IMR-90 (cell line): ENCODE measurements around the gene RRAGD. TPM values are rescaled to one million over a fixed set of nuclear protein-coding genes. Genes with fewer than 3 reads are reported as not detected.

Experiments
- ATAC-seq: fragments of 200-7000 bp; cut with Tn5 transposase; 2 replicates; pipeline ENCODE4 v1.9.1; 2020; ENCODE audit warnings: low read depth, mild to moderate bottlenecking, moderate library complexity
- BruUV-seq: library from RNA; stranded (reverse); fragments of 400-500 nt; replicated peaks from 2 replicates; lab custom pipeline; 2021; lab: Mats Ljungman, UMichigan
- CTCF ChIA-PET: fragments of 300-600 bp; formaldehyde crosslinking; extraction: SDS; loops from one replicate; lab custom pipeline; 2021; ENCODE audit warnings: antibody characterized with exemption; lab: Yijun Ruan, JAX
- POLR2A ChIA-PET: fragments of 300-600 bp; sonication (Branson Sonifier 250); formaldehyde crosslinking; loops from one replicate; lab custom pipeline; 2022; ENCODE audit warnings: antibody characterized with exemption; ENCODE audit not compliant: unreplicated experiment; lab: Charles Lee
- DNase-seq: peaks from one replicate; pipeline ENCODE4 v3.0.0; 2013
- H2AFZ ChIP-seq: replicated peaks from 2 replicates; pipeline ENCODE3; 2013; ENCODE audit warnings: low read length, mild to moderate bottlenecking; ENCODE audit not compliant: poor library complexity
- H2AK5ac ChIP-seq: 2 replicates; pipeline ENCODE4 v1.6.1; 2013; ENCODE audit warnings: low read depth, low read length, inconsistent platforms
- H2AK9ac ChIP-seq: replicated peaks from 2 replicates; pipeline ENCODE3; 2013; ENCODE audit warnings: mild to moderate bottlenecking, low read depth, low read length, moderate library complexity; ENCODE audit not compliant: poor library complexity
- H2BK120ac ChIP-seq: 2 replicates; pipeline ENCODE4 v1.6.1; 2013; ENCODE audit warnings: low read depth, low read length, inconsistent platforms
- H2BK15ac ChIP-seq: 3 replicates; pipeline ENCODE4 v1.6.1; 2013; ENCODE audit warnings: low read depth, low read length, inconsistent platforms
- H2BK20ac ChIP-seq: 2 replicates; pipeline ENCODE4 v1.6.1; 2013; ENCODE audit warnings: low read depth, mild to moderate bottlenecking, inconsistent platforms, low read length, moderate library complexity
- H2BK5ac ChIP-seq: 2 replicates; pipeline ENCODE4 v1.6.1; 2013; ENCODE audit warnings: mild to moderate bottlenecking, low read depth, low read length, inconsistent platforms; ENCODE audit not compliant: poor library complexity, severe bottlenecking
- H3K14ac ChIP-seq: replicated peaks from 2 replicates; pipeline ENCODE4 v1.6.1; 2013; ENCODE audit warnings: low read depth, low read length, inconsistent platforms
- H3K18ac ChIP-seq: 2 replicates; pipeline ENCODE4 v1.6.1; 2013; ENCODE audit warnings: low read depth, low read length, control low read depth
- H3K23ac ChIP-seq: 2 replicates; pipeline ENCODE4 v1.6.1; 2013; ENCODE audit warnings: low read depth, low read length, inconsistent platforms
- H3K27ac ChIP-seq: 2 replicates; pipeline ENCODE4 v1.5.1; 2013; ENCODE audit warnings: mild to moderate bottlenecking, control low read depth, low read length; ENCODE audit not compliant: insufficient read depth
- H3K27me3 ChIP-seq: 2 replicates; pipeline ENCODE4 v1.6.1; 2013; ENCODE audit warnings: low read length; ENCODE audit not compliant: control insufficient read depth, insufficient read depth
- H3K36me3 ChIP-seq: 2 replicates; pipeline ENCODE4 v1.6.1; 2013; ENCODE audit warnings: low read length, mixed read lengths; ENCODE audit not compliant: control insufficient read depth, insufficient read depth
- H3K4ac ChIP-seq: 2 replicates; pipeline ENCODE4 v1.6.1; 2013; ENCODE audit warnings: low read depth, low read length, inconsistent platforms
- H3K4me1 ChIP-seq: 2 replicates; pipeline ENCODE4 v1.6.1; 2013; ENCODE audit warnings: low read length, mixed read lengths; ENCODE audit not compliant: control insufficient read depth, insufficient read depth
- H3K4me2 ChIP-seq: 2 replicates; pipeline ENCODE4 v1.6.1; 2013; ENCODE audit warnings: low read depth, mild to moderate bottlenecking, control low read depth, low read length, moderate library complexity
- H3K4me3 ChIP-seq: 2 replicates; pipeline ENCODE4 v1.5.1; 2013; ENCODE audit warnings: low read depth, mild to moderate bottlenecking, control low read depth, low read length, moderate library complexity; ENCODE audit not compliant: insufficient read depth
- H3K56ac ChIP-seq: 2 replicates; pipeline ENCODE4 v1.6.1; 2013; ENCODE audit warnings: low read length, inconsistent platforms; ENCODE audit not compliant: insufficient read depth; ENCODE audit errors: extremely low read depth
- H3K79me1 ChIP-seq, 2 experiments: 2 replicates each; pipeline ENCODE4 v1.6.1; 2013; ENCODE audit warnings: low read length in 2 of 2, inconsistent platforms in 1 of 2, low read depth in 1 of 2
- H3K9ac ChIP-seq: 2 replicates; pipeline ENCODE4 v1.6.1; 2013; ENCODE audit warnings: low read depth, low read length, control low read depth
- H3K9me1 ChIP-seq: 2 replicates; pipeline ENCODE4 v1.6.1; 2013; ENCODE audit warnings: low read length, inconsistent platforms; ENCODE audit not compliant: insufficient read depth
- H3K9me3 ChIP-seq: 2 replicates; pipeline ENCODE4 v1.6.1; 2013; ENCODE audit warnings: low read length; ENCODE audit not compliant: control insufficient read depth, insufficient read depth
- H4K20me1 ChIP-seq: 2 replicates; pipeline ENCODE4 v1.6.1; 2013; ENCODE audit warnings: low read length, inconsistent platforms; ENCODE audit not compliant: insufficient read depth
- H4K5ac ChIP-seq: 2 replicates; pipeline ENCODE4 v1.6.1; 2013; ENCODE audit warnings: mild to moderate bottlenecking, low read depth, low read length, control low read depth
- H4K8ac ChIP-seq, 2 experiments: 2 replicates each; pipeline ENCODE4 v1.6.1; 2013; ENCODE audit warnings: low read depth in 2 of 2, low read length in 2 of 2, control low read depth in 1 of 2, inconsistent platforms in 1 of 2
- H4K91ac ChIP-seq: 2 replicates; pipeline ENCODE4 v1.6.1; 2013; ENCODE audit warnings: low read depth, low read length, inconsistent platforms; ENCODE audit not compliant: insufficient read depth
- NFE2L2 ChIP-seq: fragments of 150-350 bp; IDR thresholded peaks from 2 replicates; pipeline ENCODE4 v1.6.1; 2016; ENCODE audit warnings: low read depth, mild to moderate bottlenecking, low read length
- WGBS, 2 experiments: methylation state at CpG; one replicate each; pipeline versions ENCODE4 v1.1.5 to v1.1.7; 2013; ENCODE audit warnings: missing lambda C conversion rate in 2 of 2; ENCODE audit not compliant: insufficient read length in 1 of 2; ENCODE audit errors: extremely low coverage in 2 of 2; 5-methylcytosine and 5-hydroxymethylcytosine counted together
- dilution Hi-C: fragments of 300-500 bp; cut with HindIII; formaldehyde crosslinking; loops from one replicate; pipeline ENCODE4 v1.14.3; 2018; ENCODE audit warnings: low sequenced_read_pairs; ENCODE audit not compliant: unreplicated experiment
- in situ Hi-C: fragments of 300-500 bp; cut with MboI; formaldehyde crosslinking; loops from 3 replicates; pipeline ENCODE4 v1.14.3; 2019; ENCODE audit warnings: low sequenced_read_pairs, inconsistent platforms, mixed read lengths
- intact Hi-C: fragments of 100-400 bp; cut with micrococcal nuclease; formaldehyde crosslinking; loops from 2 replicates; pipeline ENCODE4 v1.10.0; 2022
- polyA plus RNA-seq, 3 experiments: library from polyadenylated mRNA; depleted of rRNA; stranded (reverse); fragments of >200 nt; gene quantifications; 2 replicates each; pipeline ENCODE4 v1.2.3, GENCODE V29; 2012; ENCODE audit warnings: low replicate concordance in 1 of 3
- total RNA-seq: library from RNA; depleted of rRNA; stranded (reverse); fragments of >200 nt; gene quantifications from 2 replicates; pipeline ENCODE4 v1.2.3, GENCODE V29; 2012
- TF ChIP-seq, protein P1 (sequence below): fragments of 150-350 bp; IDR thresholded peaks from 2 replicates; pipeline ENCODE4 v1.6.1; 2017; ENCODE audit warnings: mild to moderate bottlenecking, antibody characterized with exemption, low read length, low read depth

RRAGD gene
- total and polyA plus RNA-seq, 2 of the 4 experiments (the other 2 are of a cell fraction), result not detected

GRCh38 chr6:89330910-89331309 is 81.2 kb downstream of the RRAGD start:
- H2AFZ ChIP-seq, result no peak overlapping the region
- H3K79me1 ChIP-seq, result peaks cover 4 to 8% of the 10 kb centered on the region in 2 experiments; a peak in 2 of 4 replicates
- TF ChIP-seq NFE2L2, result no peak
- TF ChIP-seq, protein P1, sequence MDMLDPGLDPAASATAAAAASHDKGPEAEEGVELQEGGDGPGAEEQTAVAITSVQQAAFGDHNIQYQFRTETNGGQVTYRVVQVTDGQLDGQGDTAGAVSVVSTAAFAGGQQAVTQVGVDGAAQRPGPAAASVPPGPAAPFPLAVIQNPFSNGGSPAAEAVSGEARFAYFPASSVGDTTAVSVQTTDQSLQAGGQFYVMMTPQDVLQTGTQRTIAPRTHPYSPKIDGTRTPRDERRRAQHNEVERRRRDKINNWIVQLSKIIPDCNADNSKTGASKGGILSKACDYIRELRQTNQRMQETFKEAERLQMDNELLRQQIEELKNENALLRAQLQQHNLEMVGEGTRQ, result no peak
- H2BK5ac ChIP-seq, result no peak overlapping the region
- in situ Hi-C loops, result no loop called here
- H3K9me3 ChIP-seq, result no peaks in the 10 kb centered on the region
- no peak overlapping the region for H3K9ac ChIP-seq
- no CpG with 5 or more reads among the region's 1 CpG for WGBS, 2 experiments
- ChIA-PET POLR2A (interaction anchor here (0.6 kb wide), 1 partner anchor 16 kb away, joined by 4 read pairs; the partner anchor contains the start of gene GABRR2), CTCF (no interaction called here)
- no peak overlapping the region for H4K8ac ChIP-seq
- ATAC-seq (no peak), DNase-seq (no peak)
- H4K20me1 ChIP-seq, result no peaks in the 10 kb centered on the region
- no peak overlapping the region for H4K91ac ChIP-seq
- peaks cover 2% of the 10 kb centered on the region; the same call in 1 of the 2 replicates for H3K9me1 ChIP-seq
- dilution Hi-C loops, result no loop called here
- H2BK120ac ChIP-seq, result no peak overlapping the region
- intact Hi-C loops, result no loop called here
- no peak overlapping the region for H2AK5ac ChIP-seq
- H3K4me1 ChIP-seq, result no peaks in the 10 kb centered on the region
- no peak overlapping the region for H2AK9ac ChIP-seq
- no peak overlapping the region for H3K27ac ChIP-seq
- H3K4me3 ChIP-seq, result no peak overlapping the region
- no peak overlapping the region for H3K14ac ChIP-seq
- no peak overlapping the region for H3K56ac ChIP-seq
- no TSS peak for BruUV-seq
- H3K23ac ChIP-seq, result no peak overlapping the region
- no peak overlapping the region for H4K5ac ChIP-seq
- H3K4ac ChIP-seq, result no peak overlapping the region
- H3K27me3 ChIP-seq, result no peaks in the 10 kb centered on the region
- no peak overlapping the region for H3K18ac ChIP-seq
- no peak overlapping the region for H3K4me2 ChIP-seq
- peaks cover 21% of the 10 kb centered on the region for H3K36me3 ChIP-seq
- H2BK20ac ChIP-seq, result no peak overlapping the region
- H2BK15ac ChIP-seq, result no peak overlapping the region
